ENCODE data around the gene TMEM245.

The TMEM245 gene

DNA sequence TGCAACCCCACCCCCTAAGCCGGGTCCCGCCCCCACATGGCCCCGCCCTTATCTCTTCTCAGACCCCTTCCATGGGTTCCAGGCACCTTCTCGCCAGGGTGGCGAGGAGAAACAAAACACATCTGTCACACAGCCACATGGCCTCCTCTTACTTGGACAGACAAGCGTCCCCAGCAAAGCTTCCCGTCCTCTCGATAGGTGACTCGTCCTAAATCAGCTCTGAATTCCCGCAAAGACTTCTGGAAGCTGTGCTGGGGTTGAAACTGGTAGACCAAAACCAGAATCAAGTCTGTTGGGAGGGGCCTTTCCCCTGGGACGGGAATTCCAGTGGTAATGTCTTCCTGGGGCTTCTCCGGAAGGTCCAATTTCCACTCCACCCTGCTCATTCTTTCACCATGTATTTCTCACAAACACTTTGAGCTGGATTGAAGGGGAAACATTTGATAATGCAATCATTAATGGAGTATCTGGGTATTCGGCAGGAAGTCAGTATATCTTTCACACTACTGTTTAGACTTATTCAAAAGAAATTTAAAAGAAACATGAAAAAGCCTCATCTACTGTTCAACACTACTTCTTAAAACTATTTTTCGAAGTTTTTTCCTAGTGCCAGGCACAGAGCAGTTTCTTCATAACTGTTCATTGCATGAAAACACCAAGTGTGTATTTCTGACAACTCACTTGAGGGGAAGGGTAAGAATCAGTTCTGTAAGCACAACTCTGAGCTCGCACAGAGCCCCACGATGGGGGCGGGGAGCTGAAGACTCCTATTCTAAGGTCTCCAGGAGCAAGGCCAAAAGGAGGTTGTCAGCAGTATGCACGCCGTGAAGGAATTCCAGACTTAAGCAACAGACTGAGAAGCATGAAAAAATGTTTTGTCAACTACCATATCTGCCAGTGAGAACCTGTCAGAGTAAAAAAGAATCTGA is 105.8 kb downstream of the TMEM245 start:
- Histone ChIP-seq H3K27ac (ENCODE audit: extremely low read depth, low read depth, low read length) (no peak overlapping the region), H3K36me3 (ENCODE audit: control insufficient read depth in 2 of 2, insufficient read depth in 1 of 2, low read length in 2 of 2) (peaks cover 3 to 8% of the 10 kb centered on the region in 2 experiments), H3K4me3 (ENCODE audit: low read depth, low read length) (peak overlapping the region; percentile 37), H3K9me3 (ENCODE audit: control insufficient read depth, insufficient read depth, low read depth, low read length) (no peaks in the 10 kb centered on the region), H3K4me1 (ENCODE audit: control insufficient read depth, insufficient read depth, low read length) (peaks cover 9% of the 10 kb centered on the region; the same call in 1 of the 2 replicates)
- CTCF ChIA-PET = interaction anchor here (0.6 to 0.7 kb wide), 3 partner anchors 19 to 1292 kb away, joined by 3 to 5 read pairs (median 3); no protein-coding TSS in a partner anchor
- POLR2A ChIA-PET = interaction anchor here (0.7 kb wide), 1 partner anchor 106 kb away, joined by 5 read pairs; no protein-coding TSS in a partner anchor
- 0 out of 2 replicates have a peak, but pooled peaks have one; percentile 3 for TF ChIP-seq SP3 (tag by site-specific recombination; IDR thresholded peaks at IDR 0.05)
- peak; percentile 60 for TF ChIP-seq SP2 (tag by site-specific recombination; IDR thresholded peaks at IDR 0.05)
- TF ChIP-seq KLF9 (tag by site-specific recombination; IDR thresholded peaks at IDR 0.05; ENCODE audit: low read depth) = peak; percentile 70; the same call in 1 of the 2 replicates
- no peak for TF ChIP-seq ZNF302 (tag by site-specific recombination; IDR thresholded peaks at IDR 0.05; ENCODE audit: low read depth)
- TF ChIP-seq ZNF692 (tag by site-specific recombination; IDR thresholded peaks at IDR 0.05) = no peak
- TF ChIP-seq RBAK (tag by site-specific recombination; IDR thresholded peaks at IDR 0.05) = no peak
- TF ChIP-seq ZNF561 (tag by site-specific recombination; IDR thresholded peaks at IDR 0.05; ENCODE audit: borderline replicate concordance) = 0 out of 2 replicates have a peak, but pooled peaks have one; percentile 14
- TF ChIP-seq ZNF175 (tag by site-specific recombination; IDR thresholded peaks at IDR 0.05) = no peak
- no peak for TF ChIP-seq ZBTB7A (tag by site-specific recombination; IDR thresholded peaks at IDR 0.05; ENCODE audit: low read depth)
- peak; percentile 44; the same call in 1 of the 2 replicates for TF ChIP-seq IKZF3 (tag by site-specific recombination; IDR thresholded peaks at IDR 0.05)
- no peak for TF ChIP-seq ZNF473 (tag by site-specific recombination; IDR thresholded peaks at IDR 0.05)
- no peak for TF ChIP-seq ZNF501 (tag by site-specific recombination; IDR thresholded peaks at IDR 0.05)
- no peak for TF ChIP-seq ZNF202 (tag by site-specific recombination; IDR thresholded peaks at IDR 0.05; ENCODE audit: borderline replicate concordance)
- no peak for TF ChIP-seq ZNF133 (tag by site-specific recombination; IDR thresholded peaks at IDR 0.05)
- TF ChIP-seq ZNF629 (tag by site-specific recombination; IDR thresholded peaks at IDR 0.05) = no peak; the same call in 1 of the 2 replicates
- 0 out of 2 replicates have a peak, but pooled peaks have one; percentile 33 for TF ChIP-seq ZFHX2 (tag by site-specific recombination; conservative IDR thresholded peaks at IDR 0.05)
- TF ChIP-seq ZNF426 (tag by site-specific recombination; IDR thresholded peaks at IDR 0.05) = no peak
- TF ChIP-seq ZNF600 (tag by site-specific recombination; IDR thresholded peaks at IDR 0.05) = peak; percentile 8; the same call in 1 of the 2 replicates
- TF ChIP-seq, protein P1, sequence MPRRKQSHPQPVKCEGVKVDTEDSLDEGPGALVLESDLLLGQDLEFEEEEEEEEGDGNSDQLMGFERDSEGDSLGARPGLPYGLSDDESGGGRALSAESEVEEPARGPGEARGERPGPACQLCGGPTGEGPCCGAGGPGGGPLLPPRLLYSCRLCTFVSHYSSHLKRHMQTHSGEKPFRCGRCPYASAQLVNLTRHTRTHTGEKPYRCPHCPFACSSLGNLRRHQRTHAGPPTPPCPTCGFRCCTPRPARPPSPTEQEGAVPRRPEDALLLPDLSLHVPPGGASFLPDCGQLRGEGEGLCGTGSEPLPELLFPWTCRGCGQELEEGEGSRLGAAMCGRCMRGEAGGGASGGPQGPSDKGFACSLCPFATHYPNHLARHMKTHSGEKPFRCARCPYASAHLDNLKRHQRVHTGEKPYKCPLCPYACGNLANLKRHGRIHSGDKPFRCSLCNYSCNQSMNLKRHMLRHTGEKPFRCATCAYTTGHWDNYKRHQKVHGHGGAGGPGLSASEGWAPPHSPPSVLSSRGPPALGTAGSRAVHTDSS (tag by site-specific recombination; IDR thresholded peaks at IDR 0.05) = no peak
- TF ChIP-seq OSR2 (tag by site-specific recombination; IDR thresholded peaks at IDR 0.05) = peak; percentile 47; the same call in 1 of the 2 replicates
- TF ChIP-seq ZNF394 (tag by site-specific recombination; IDR thresholded peaks at IDR 0.05; ENCODE audit: borderline replicate concordance) = peak; percentile 47; the same call in 1 of the 2 replicates
- no peak for TF ChIP-seq ZNF704 (tag by site-specific recombination; IDR thresholded peaks at IDR 0.05)
- no peak for TF ChIP-seq ZNF416 (tag by site-specific recombination; IDR thresholded peaks at IDR 0.05)
- TF ChIP-seq KLF1 (tag by site-specific recombination; IDR thresholded peaks at IDR 0.05) = 0 out of 2 replicates have a peak, but pooled peaks have one; percentile 26
- TF ChIP-seq PRDM10 (tag by site-specific recombination; IDR thresholded peaks at IDR 0.05) = peak; percentile 78
- no peak for TF ChIP-seq KLF17 (tag by site-specific recombination; IDR thresholded peaks at IDR 0.05)
- peak; percentile 8; the same call in 1 of the 2 replicates for TF ChIP-seq KLF10 (tag by site-specific recombination; IDR thresholded peaks at IDR 0.05)
- TF ChIP-seq GLIS2 (tag by site-specific recombination; IDR thresholded peaks at IDR 0.05) = peak; percentile 86
